ENCODE results near the gene BEGAIN. TPM values are rescaled to one million over a fixed set of nuclear protein-coding genes. Genes with fewer than 3 reads are reported as not detected.

BEGAIN gene
- polyA plus RNA-seq, 2 of the 4 experiments (the other 2 are of a cell fraction) = 1.4 to 3.7 TPM

GRCh38 chr14:100592461-100592891, 5.3 kb upstream of the BEGAIN start:
- no peak overlapping the region for H3K4me2 ChIP-seq
- no peaks in the 10 kb centered on the region for H3K9me3 ChIP-seq
- POLR2A ChIA-PET = no interaction called here
- H3K27ac ChIP-seq = no peak overlapping the region
- DNase-seq (ENCODE audit: low read depth in 1 of 2, low spot score in 1 of 2) (no peak), FAIRE-seq (no peak), ATAC-seq (no peak; a peak in 1 of 6 replicates)
- peaks cover 5% of the 10 kb centered on the region; the same call in 2 of the 3 replicates for H3K4me1 ChIP-seq
- WGBS (ENCODE audit: missing lambda C conversion rate) = 83% methylated on average over 5 of the region's 10 CpGs
- TF ChIP-seq TFCP2L1 (CRISPR knock-in tag; IDR thresholded peaks at IDR 0.05) (no peak), PBX3 (IDR thresholded peaks at IDR 0.05) (no peak), HMGXB4 (CRISPR knock-in tag; IDR thresholded peaks at IDR 0.05; ENCODE audit: borderline replicate concordance) (no peak), ZSCAN20 (CRISPR knock-in tag; IDR thresholded peaks at IDR 0.05) (no peak)
- CTCF ChIA-PET = interaction anchor here (1.2 to 1.5 kb wide), 2 partner anchors 67 to 209 kb away, joined by 3 to 4 read pairs; no protein-coding TSS in a partner anchor
- H3K4me3 ChIP-seq = no peak overlapping the region

GRCh38 chr14:100591453-100592371, 4.5 kb upstream of the BEGAIN start:
- Histone ChIP-seq H3K4me3 (no peak overlapping the region), H3K27ac (no peak overlapping the region), H3K9me3 (no peaks in the 10 kb centered on the region), H3K4me1 (peaks cover 5% of the 10 kb centered on the region; the same call in 2 of the 3 replicates), H3K4me2 (no peak overlapping the region)
- ATAC-seq (no peak), DNase-seq (ENCODE audit: low read depth in 1 of 2, low spot score in 1 of 2) (no peak), FAIRE-seq (no peak)
- WGBS (ENCODE audit: missing lambda C conversion rate) = 63% methylated on average over 16 of the region's 16 CpGs
- TF ChIP-seq CTCF (IDR thresholded peaks at IDR 0.05) (no peak), HMGXB4 (CRISPR knock-in tag; IDR thresholded peaks at IDR 0.05; ENCODE audit: borderline replicate concordance) (no peak), MAFK (IDR thresholded peaks at IDR 0.05; ENCODE audit: partially characterized antibody) (no peak), RARB (CRISPR knock-in tag; IDR thresholded peaks at IDR 0.05) (no peak), HEYL (CRISPR knock-in tag; IDR thresholded peaks at IDR 0.05) (no peak), PHF8 (IDR thresholded peaks at IDR 0.05; ENCODE audit: borderline replicate concordance, low read depth) (no peak), FOSL2 (IDR thresholded peaks at IDR 0.05) (no peak), FOSL2 (CRISPR knock-in tag; IDR thresholded peaks at IDR 0.05) (no peak), ZNF302 (CRISPR knock-in tag; IDR thresholded peaks at IDR 0.05) (no peak), MAX (IDR thresholded peaks at IDR 0.05) (no peak), EHMT2 (IDR thresholded peaks at IDR 0.05; ENCODE audit: low read depth) (no peak), BCL3 (IDR thresholded peaks at IDR 0.05) (no peak), ATOH8 (CRISPR knock-in tag; IDR thresholded peaks at IDR 0.05; ENCODE audit: low read depth) (no peak), CHD2 (IDR thresholded peaks at IDR 0.05; ENCODE audit: low read length, partially characterized antibody) (no peak), POLR2AphosphoS2 (conservative IDR thresholded peaks at IDR 0.05; ENCODE audit: low read length) (no peak), MAZ (IDR thresholded peaks at IDR 0.05; ENCODE audit: borderline replicate concordance, low read depth, low read length) (no peak)
- ChIA-PET CTCF (interaction anchor here (1.2 to 1.5 kb wide), 2 partner anchors 67 to 208 kb away, joined by 3 to 4 read pairs; no protein-coding TSS in a partner anchor), POLR2A (no interaction called here)

Data from A549 (cell line).